Measurements from ENCODE around the gene XPC. TPM values are rescaled to one million over a fixed set of nuclear protein-coding genes. Genes with fewer than 3 reads are reported as not detected.

The XPC gene
- total RNA-seq, 1 donor from 2014 or later, result 40.1 TPM

GRCh38 chr3:14161282-14161681, 17.1 kb downstream of the XPC start:
- Mint-ChIP-seq H3K9me3 (ENCODE audit: low read depth) (peaks cover 18% of the 10 kb centered on the region), H3K4me3 (ENCODE audit: low read depth) (no peak overlapping the region), H3K36me3 (ENCODE audit: insufficient read depth) (peaks cover 67% of the 10 kb centered on the region), H3K27ac (no peak overlapping the region), H3K27me3 (no peaks in the 10 kb centered on the region), H3K4me1 (ENCODE audit: low read depth) (no peaks in the 10 kb centered on the region)
- DNase-seq (ENCODE audit: low spot score, unreplicated experiment), result no peak
- TF ChIP-seq CTCF (IDR thresholded peaks at IDR 0.05; ENCODE audit: unreplicated experiment), result no peak

GRCh38 chr3:14159426-14159825, 19.0 kb downstream of the XPC start:
- no peak for TF ChIP-seq CTCF (IDR thresholded peaks at IDR 0.05; ENCODE audit: unreplicated experiment)
- no peak overlapping the region for H3K4me3 Mint-ChIP-seq (ENCODE audit: low read depth)

GRCh38 chr3:14158370-14158769, 20.0 kb downstream of the XPC start:
- TF ChIP-seq CTCF (IDR thresholded peaks at IDR 0.05; ENCODE audit: unreplicated experiment), result no peak
- Mint-ChIP-seq H3K36me3 (ENCODE audit: insufficient read depth) (peaks cover 56% of the 10 kb centered on the region), H3K4me3 (ENCODE audit: low read depth) (no peak overlapping the region), H3K27ac (no peak overlapping the region), H3K27me3 (no peaks in the 10 kb centered on the region), H3K4me1 (ENCODE audit: low read depth) (no peaks in the 10 kb centered on the region), H3K9me3 (ENCODE audit: low read depth) (peaks cover 18% of the 10 kb centered on the region)
- no peak for DNase-seq (ENCODE audit: low spot score, unreplicated experiment)

More at GRCh38 chr3:14159426-14159825, 19.0 kb downstream of the XPC start:
- Mint-ChIP-seq H3K36me3 (ENCODE audit: insufficient read depth) (peaks cover 61% of the 10 kb centered on the region), H3K27ac (no peak overlapping the region), H3K9me3 (ENCODE audit: low read depth) (peaks cover 18% of the 10 kb centered on the region), H3K4me1 (ENCODE audit: low read depth) (no peaks in the 10 kb centered on the region), H3K27me3 (no peaks in the 10 kb centered on the region)
- no peak for DNase-seq (ENCODE audit: low spot score, unreplicated experiment)

- Mint-ChIP-seq H3K9me3 (ENCODE audit: low read depth) (peaks cover 18% of the 10 kb centered on the region), H3K36me3 (ENCODE audit: insufficient read depth) (peaks cover 52% of the 10 kb centered on the region), H3K27ac (no peak overlapping the region), H3K4me3 (ENCODE audit: low read depth) (no peak overlapping the region), H3K27me3 (no peaks in the 10 kb centered on the region), H3K4me1 (ENCODE audit: low read depth) (no peaks in the 10 kb centered on the region)
- no peak for DNase-seq (ENCODE audit: low spot score, unreplicated experiment)
- no peak for TF ChIP-seq CTCF (IDR thresholded peaks at IDR 0.05; ENCODE audit: unreplicated experiment)
These were observed 20.4 kb downstream of the XPC start for GRCh38 chr3:14157951-14158350.

- Mint-ChIP-seq H3K4me3 (ENCODE audit: low read depth) (no peak overlapping the region), H3K36me3 (ENCODE audit: insufficient read depth) (peaks cover 44% of the 10 kb centered on the region), H3K27ac (no peak overlapping the region), H3K9me3 (ENCODE audit: low read depth) (peaks cover 10% of the 10 kb centered on the region), H3K27me3 (no peaks in the 10 kb centered on the region), H3K4me1 (ENCODE audit: low read depth) (no peaks in the 10 kb centered on the region)
- no peak for DNase-seq (ENCODE audit: low spot score, unreplicated experiment)
- no peak for TF ChIP-seq CTCF (IDR thresholded peaks at IDR 0.05; ENCODE audit: unreplicated experiment)
These were observed 21.4 kb downstream of the XPC start for GRCh38 chr3:14156843-14157561.

All from progenitor cell of endocrine pancreas (in vitro differentiated cells).